HepG2 (cell line): ENCODE data around the gene MTA2. TPM values are rescaled to one million over a fixed set of nuclear protein-coding genes. Genes with fewer than 3 reads are reported as not detected.
A peak's percentile ranks its signal among the peaks of the same experiment; 100 is the strongest.

Source experiments
- ATF7 ChIP-seq, 2 experiments: fragments of 450-650 bp in 1 of 2; sonication (generic) in 1 of 2; formaldehyde crosslinking in 1 of 2; IDR thresholded peaks; 2 replicates each; pipeline versions ENCODE4 v1.4.0 to v1.6.1; 2016 to 2020; ENCODE audit warnings: antibody characterized with exemption in 1 of 2, mild to moderate bottlenecking in 1 of 2, missing genetic modification reagents in 1 of 2
- CREB1 ChIP-seq, 2 experiments: fragments of 450-650 bp in 1 of 2; IDR thresholded peaks; 2 replicates each; pipeline ENCODE4 v1.6.1; 2016 to 2017; ENCODE audit warnings: control low read depth in 1 of 2, mild to moderate bottlenecking in 1 of 2, missing compliant biosample characterization in 1 of 2, missing genetic modification characterization in 1 of 2
- MED8 ChIP-seq: sonication (generic); formaldehyde crosslinking; IDR thresholded peaks from 2 replicates; pipeline ENCODE4 v1.8.1; 2023; ENCODE audit warnings: mild to moderate bottlenecking, missing genetic modification reagents; ENCODE audit not compliant: insufficient replicate concordance
- NCOA2 ChIP-seq: sonication (generic); formaldehyde crosslinking; IDR thresholded peaks from 2 replicates; pipeline ENCODE4 v1.8.0; 2022; ENCODE audit warnings: inconsistent platforms
- ZBTB3 ChIP-seq: sonication (generic); formaldehyde crosslinking; IDR thresholded peaks from 2 replicates; pipeline ENCODE4 v1.4.0; 2020; ENCODE audit warnings: low read depth, mild to moderate bottlenecking, moderate library complexity, missing genetic modification reagents, borderline replicate concordance
- ZNF121 ChIP-seq: sonication (generic); formaldehyde crosslinking; IDR thresholded peaks from 2 replicates; pipeline ENCODE4 v1.5.0; 2020; ENCODE audit warnings: mild to moderate bottlenecking, missing genetic modification reagents
- ZNF138 ChIP-seq: sonication (generic); formaldehyde crosslinking; IDR thresholded peaks from 2 replicates; pipeline ENCODE4 v1.5.0; 2020; ENCODE audit warnings: mild to moderate bottlenecking, low read depth, missing genetic modification reagents
- ZNF292 ChIP-seq: sonication (generic); formaldehyde crosslinking; IDR thresholded peaks from 2 replicates; pipeline ENCODE4 v1.8.1; 2022; ENCODE audit warnings: mild to moderate bottlenecking, low read depth, missing genetic modification reagents, borderline replicate concordance
- ZNF337 ChIP-seq: sonication (generic); formaldehyde crosslinking; IDR thresholded peaks from 2 replicates; pipeline ENCODE4 v1.5.1; 2020; ENCODE audit warnings: missing genetic modification reagents, low read depth, mild to moderate bottlenecking, borderline replicate concordance
- ZNF878 ChIP-seq: sonication (generic); formaldehyde crosslinking; IDR thresholded peaks from 2 replicates; pipeline ENCODE4 v1.8.1; 2023; ENCODE audit warnings: mild to moderate bottlenecking, missing genetic modification reagents, moderate library complexity
- polyA plus RNA-seq, 8 experiments: library from polyadenylated mRNA; depleted of rRNA in 3 of 8; stranded (reverse) in 7 of 8; unstranded in 1 of 8; fragments of >200 nt; fragmentation: Illumina TruSeq in 4 of 8; extraction: Trizol in 4 of 8; gene quantifications; 2 replicates each; pipeline versions ENCODE4 v1.2.1 to v1.2.3, GENCODE V29; 2011 to 2016; ENCODE audit warnings: low read depth in 4 of 8, missing spikeins in 1 of 8, mixed read lengths in 1 of 8; ENCODE audit not compliant: insufficient read depth in 1 of 8
- total RNA-seq, 5 experiments: library from RNA; depleted of rRNA; stranded (reverse); fragments of >200 nt; fragmentation: Illumina TruSeq; extraction: Trizol; gene quantifications; 2 replicates each; pipeline ENCODE4 v1.2.3, GENCODE V29; 2016; ENCODE audit warnings: low read depth in 1 of 5
- TF ChIP-seq, protein P1 (sequence below): sonication (generic); formaldehyde crosslinking; IDR thresholded peaks from 2 replicates; pipeline ENCODE4 v1.5.1; 2020; ENCODE audit warnings: mild to moderate bottlenecking, missing genetic modification reagents
- TF ChIP-seq, protein P2 (sequence below): sonication (generic); formaldehyde crosslinking; IDR thresholded peaks from 2 replicates; pipeline ENCODE4 v1.9.0; 2021; ENCODE audit warnings: missing genetic modification reagents, borderline replicate concordance
- TF ChIP-seq, protein P3 (sequence below), 2 experiments: fragments of 450-650 bp in 1 of 2; sonication (generic) in 1 of 2; formaldehyde crosslinking in 1 of 2; IDR thresholded peaks; 2 replicates each; pipeline versions ENCODE4 v1.6.1 to v1.8.0; 2016 to 2022; ENCODE audit warnings: antibody characterized with exemption in 1 of 2, mild to moderate bottlenecking in 1 of 2, missing genetic modification reagents in 1 of 2

The MTA2 gene
- total and polyA plus RNA-seq, 2 of the 13 experiments (the other 11 are each of a cell fraction or from before 2014, with no cell fraction given), result 14.0 to 70.0 TPM

DNA sequence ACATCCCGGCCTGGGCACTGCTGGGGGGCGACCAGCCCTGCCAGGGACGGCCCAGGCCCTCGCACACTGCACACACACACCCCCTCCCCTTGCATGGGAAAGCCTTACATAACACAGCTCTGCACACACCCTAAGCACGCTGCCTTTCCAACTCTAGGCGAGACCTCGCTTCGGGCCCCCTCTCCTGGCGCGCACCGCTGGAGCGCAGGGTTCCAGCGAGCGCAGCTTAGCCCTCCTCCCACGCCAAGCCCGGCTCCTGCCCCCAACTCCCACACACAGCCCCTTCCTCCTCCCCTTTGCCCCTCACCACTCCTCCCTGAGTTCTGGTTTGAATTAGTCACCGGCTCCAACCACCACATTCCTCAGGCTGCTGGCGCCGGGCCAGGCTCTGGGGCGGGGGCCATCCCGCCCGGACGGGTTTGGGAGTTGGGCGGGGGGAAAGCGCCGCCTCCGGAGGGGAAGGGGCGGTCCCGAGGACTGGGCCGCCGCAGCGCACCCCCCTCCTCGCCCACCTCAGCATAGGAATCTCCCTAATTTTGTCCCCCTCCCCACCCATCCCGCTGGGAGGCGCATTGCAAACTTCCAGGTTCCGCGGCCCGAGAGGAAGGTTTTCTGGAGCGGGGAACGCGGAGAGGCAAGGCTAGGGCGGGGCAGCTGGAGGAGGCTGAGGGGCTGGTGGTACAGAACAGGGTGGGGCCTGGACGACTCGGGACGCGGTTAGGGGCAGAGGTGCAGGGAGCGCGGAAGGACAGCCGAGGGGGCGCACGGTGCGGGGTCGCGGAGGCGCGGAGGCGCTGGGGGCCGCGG is 56.0 kb downstream of the MTA2 start (continued):
- TF ChIP-seq ZNF337 (CRISPR knock-in tag), result peak; percentile 72; the same call in 1 of the 2 replicates
- TF ChIP-seq ZNF121 (CRISPR knock-in tag), result 0 out of 2 replicates have a peak, but pooled peaks have one; percentile 10
- no peak for TF ChIP-seq CREB1 (IDR thresholded peaks at IDR 0.05)
- no peak for TF ChIP-seq CREB1 (CRISPR knock-in tag; IDR thresholded peaks at IDR 0.05)
- TF ChIP-seq, protein P1, sequence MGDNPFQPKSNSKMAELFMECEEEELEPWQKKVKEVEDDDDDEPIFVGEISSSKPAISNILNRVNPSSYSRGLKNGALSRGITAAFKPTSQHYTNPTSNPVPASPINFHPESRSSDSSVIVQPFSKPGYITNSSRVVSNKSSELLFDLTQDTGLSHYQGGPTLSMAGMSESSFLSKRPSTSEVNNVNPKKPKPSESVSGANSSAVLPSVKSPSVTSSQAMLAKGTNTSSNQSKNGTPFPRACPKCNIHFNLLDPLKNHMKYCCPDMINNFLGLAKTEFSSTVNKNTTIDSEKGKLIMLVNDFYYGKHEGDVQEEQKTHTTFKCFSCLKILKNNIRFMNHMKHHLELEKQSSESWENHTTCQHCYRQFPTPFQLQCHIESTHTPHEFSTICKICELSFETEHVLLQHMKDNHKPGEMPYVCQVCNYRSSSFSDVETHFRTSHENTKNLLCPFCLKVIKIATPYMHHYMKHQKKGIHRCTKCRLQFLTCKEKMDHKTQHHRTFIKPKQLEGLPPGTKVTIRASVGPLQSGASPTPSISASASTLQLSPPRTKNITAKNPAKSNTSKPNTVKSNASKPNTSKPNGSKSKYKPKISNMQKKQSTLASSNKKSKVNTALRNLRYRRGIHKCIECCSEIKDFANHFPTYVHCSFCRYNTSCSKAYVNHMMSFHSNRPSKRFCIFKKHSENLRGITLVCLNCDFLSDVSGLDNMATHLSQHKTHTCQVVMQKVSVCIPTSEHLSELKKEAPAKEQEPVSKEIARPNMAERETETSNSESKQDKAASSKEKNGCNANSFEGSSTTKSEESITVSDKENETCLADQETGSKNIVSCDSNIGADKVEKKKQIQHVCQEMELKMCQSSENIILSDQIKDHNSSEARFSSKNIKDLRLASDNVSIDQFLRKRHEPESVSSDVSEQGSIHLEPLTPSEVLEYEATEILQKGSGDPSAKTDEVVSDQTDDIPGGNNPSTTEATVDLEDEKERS (CRISPR knock-in tag), result no peak
- TF ChIP-seq ATF7 (IDR thresholded peaks at IDR 0.05), result no peak
- 0 out of 2 replicates have a peak, but pooled peaks have one; percentile 27 for TF ChIP-seq ATF7 (CRISPR knock-in tag; IDR thresholded peaks at IDR 0.05)
- TF ChIP-seq NCOA2 (CRISPR knock-in tag), result no peak; the same call in 1 of the 2 replicates
- 0 out of 2 replicates have a peak, but pooled peaks have one; percentile 52 for TF ChIP-seq ZNF292
- TF ChIP-seq ZBTB3 (CRISPR knock-in tag), result peak; percentile 72; the same call in 1 of the 2 replicates
- TF ChIP-seq, protein P2, sequence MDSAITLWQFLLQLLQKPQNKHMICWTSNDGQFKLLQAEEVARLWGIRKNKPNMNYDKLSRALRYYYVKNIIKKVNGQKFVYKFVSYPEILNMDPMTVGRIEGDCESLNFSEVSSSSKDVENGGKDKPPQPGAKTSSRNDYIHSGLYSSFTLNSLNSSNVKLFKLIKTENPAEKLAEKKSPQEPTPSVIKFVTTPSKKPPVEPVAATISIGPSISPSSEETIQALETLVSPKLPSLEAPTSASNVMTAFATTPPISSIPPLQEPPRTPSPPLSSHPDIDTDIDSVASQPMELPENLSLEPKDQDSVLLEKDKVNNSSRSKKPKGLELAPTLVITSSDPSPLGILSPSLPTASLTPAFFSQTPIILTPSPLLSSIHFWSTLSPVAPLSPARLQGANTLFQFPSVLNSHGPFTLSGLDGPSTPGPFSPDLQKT (CRISPR knock-in tag), result no peak
- TF ChIP-seq, protein P3, sequence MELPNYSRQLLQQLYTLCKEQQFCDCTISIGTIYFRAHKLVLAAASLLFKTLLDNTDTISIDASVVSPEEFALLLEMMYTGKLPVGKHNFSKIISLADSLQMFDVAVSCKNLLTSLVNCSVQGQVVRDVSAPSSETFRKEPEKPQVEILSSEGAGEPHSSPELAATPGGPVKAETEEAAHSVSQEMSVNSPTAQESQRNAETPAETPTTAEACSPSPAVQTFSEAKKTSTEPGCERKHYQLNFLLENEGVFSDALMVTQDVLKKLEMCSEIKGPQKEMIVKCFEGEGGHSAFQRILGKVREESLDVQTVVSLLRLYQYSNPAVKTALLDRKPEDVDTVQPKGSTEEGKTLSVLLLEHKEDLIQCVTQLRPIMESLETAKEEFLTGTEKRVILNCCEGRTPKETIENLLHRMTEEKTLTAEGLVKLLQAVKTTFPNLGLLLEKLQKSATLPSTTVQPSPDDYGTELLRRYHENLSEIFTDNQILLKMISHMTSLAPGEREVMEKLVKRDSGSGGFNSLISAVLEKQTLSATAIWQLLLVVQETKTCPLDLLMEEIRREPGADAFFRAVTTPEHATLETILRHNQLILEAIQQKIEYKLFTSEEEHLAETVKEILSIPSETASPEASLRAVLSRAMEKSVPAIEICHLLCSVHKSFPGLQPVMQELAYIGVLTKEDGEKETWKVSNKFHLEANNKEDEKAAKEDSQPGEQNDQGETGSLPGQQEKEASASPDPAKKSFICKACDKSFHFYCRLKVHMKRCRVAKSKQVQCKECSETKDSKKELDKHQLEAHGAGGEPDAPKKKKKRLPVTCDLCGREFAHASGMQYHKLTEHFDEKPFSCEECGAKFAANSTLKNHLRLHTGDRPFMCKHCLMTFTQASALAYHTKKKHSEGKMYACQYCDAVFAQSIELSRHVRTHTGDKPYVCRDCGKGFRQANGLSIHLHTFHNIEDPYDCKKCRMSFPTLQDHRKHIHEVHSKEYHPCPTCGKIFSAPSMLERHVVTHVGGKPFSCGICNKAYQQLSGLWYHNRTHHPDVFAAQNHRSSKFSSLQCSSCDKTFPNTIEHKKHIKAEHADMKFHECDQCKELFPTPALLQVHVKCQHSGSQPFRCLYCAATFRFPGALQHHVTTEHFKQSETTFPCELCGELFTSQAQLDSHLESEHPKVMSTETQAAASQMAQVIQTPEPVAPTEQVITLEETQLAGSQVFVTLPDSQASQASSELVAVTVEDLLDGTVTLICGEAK (IDR thresholded peaks at IDR 0.05), result no peak
- TF ChIP-seq, protein P3 (CRISPR knock-in tag; IDR thresholded peaks at IDR 0.05), result peak; percentile 35
- TF ChIP-seq ZNF138 (CRISPR knock-in tag), result 0 out of 2 replicates have a peak, but pooled peaks have one; percentile 77
- 0 out of 2 replicates have a peak, but pooled peaks have one; percentile 43 for TF ChIP-seq ZNF878
- TF ChIP-seq MED8, result no peak
